GM12892 (cell line): ENCODE results near the gene PAFAH1B1.

ENCODE experiments used
- POLR2A ChIP-seq: IDR thresholded peaks from 2 replicates; pipeline ENCODE4 v1.6.1; 2011; ENCODE audit warnings: low read depth, low read length, control low read depth
- POLR2AphosphoS5 ChIP-seq: IDR thresholded peaks from 2 replicates; pipeline ENCODE4 v1.6.1; 2011; ENCODE audit warnings: low read depth, low read length, control low read depth
- TAF1 ChIP-seq: IDR thresholded peaks from 2 replicates; pipeline ENCODE4 v1.6.1; 2011; ENCODE audit warnings: low read depth, mild to moderate bottlenecking, control low read depth, low read length, borderline replicate concordance

GRCh38 chr17:2694381-2695242 is 101.2 kb downstream of the PAFAH1B1 start:
- TF ChIP-seq POLR2AphosphoS5 (no peak), POLR2A (no peak), TAF1 (no peak)
